K562 (cell line): ENCODE measurements around the gene MCL1. TPM values are rescaled to one million over a fixed set of nuclear protein-coding genes. Genes with fewer than 3 reads are reported as not detected.
"Not testable (repeated sequence)": the region's sequence is repeated elsewhere in the genome, so short reads cannot be mapped to it uniquely, and the experiment has no call there.

Source experiments
- ATAC-seq: fragments of 200-7000 bp; cut with Tn5 transposase; 3 replicates; pipeline ENCODE4 v1.9.1; 2020; ENCODE audit warnings: moderate library complexity
- BruUV-seq: library from RNA; stranded (reverse); fragments of 400-500 nt; replicated peaks from 2 replicates; lab custom pipeline; 2021; lab: Mats Ljungman, UMichigan
- CTCF ChIA-PET: fragments of 300-600 bp; formaldehyde crosslinking; extraction: SDS; loops from one replicate; lab custom pipeline; 2021; ENCODE audit warnings: low intra/inter-chr PET ratio; lab: Yijun Ruan, JAX
- POLR2A ChIA-PET: fragments of 300-600, 350-650 bp; sonication (Branson Sonifier 250); formaldehyde crosslinking; extraction: SDS; loops from one replicate; lab custom pipeline; 2021; ENCODE audit warnings: antibody characterized with exemption, inconsistent platforms; lab: Yijun Ruan, JAX
- DNase-seq, 4 experiments: peaks; one replicate each; pipeline versions ENCODE4 v3.0.0 to v3.0.0-alpha.2; 2011 to 2018; ENCODE audit warnings: low spot score in 3 of 4, mixed read lengths in 3 of 4; ENCODE audit errors: extremely low read depth in 1 of 4
- FAIRE-seq: peaks from 2 replicates; lab custom pipeline; 2011; peaks lifted over from hg19 to GRCh38; lab: Jason Lieb, UNC
- H2AFZ ChIP-seq: 2 replicates; pipeline ENCODE4 v1.6.0; 2011; ENCODE audit warnings: low read depth, low read length, control low read depth, inconsistent platforms
- H3K27ac ChIP-seq: fragments of 200-600 bp; 3 replicates; pipeline ENCODE4 v1.8.0; 2011; ENCODE audit warnings: low read depth, mild to moderate bottlenecking, control low read depth, inconsistent platforms, low read length, moderate library complexity, mixed read lengths; ENCODE audit errors: extremely low read depth
- H3K27me3 ChIP-seq, 2 experiments: fragments of 300-600 bp in 1 of 2; 2 replicates in 1 of 2; 3 replicates in 1 of 2; pipeline versions ENCODE4 v1.6.0 to v1.8.0; 2011; ENCODE audit warnings: inconsistent platforms in 2 of 2, low read length in 2 of 2, mild to moderate bottlenecking in 1 of 2, mixed read lengths in 1 of 2, moderate library complexity in 1 of 2; ENCODE audit not compliant: control insufficient read depth in 2 of 2, insufficient read depth in 2 of 2
- H3K36me3 ChIP-seq: fragments of 300-600 bp; 3 replicates; pipeline ENCODE4 v1.8.0; 2011; ENCODE audit warnings: mild to moderate bottlenecking, low read length, inconsistent platforms; ENCODE audit not compliant: control insufficient read depth, insufficient read depth
- H3K4me1 ChIP-seq, 2 experiments: fragments of 200-600 bp in 1 of 2; replicated peaks in 1 of 2; 2 replicates in 1 of 2; 3 replicates in 1 of 2; pipeline versions ENCODE4 v1.5.1 to v1.8.0; 2011; ENCODE audit warnings: inconsistent platforms in 2 of 2, low read length in 2 of 2, mild to moderate bottlenecking in 1 of 2, mixed read lengths in 1 of 2, moderate library complexity in 1 of 2; ENCODE audit not compliant: control insufficient read depth in 2 of 2, insufficient read depth in 2 of 2
- H3K4me2 ChIP-seq: 2 replicates; pipeline ENCODE4 v1.6.1; 2011; ENCODE audit warnings: low read length, control low read depth, inconsistent platforms, mixed read lengths; ENCODE audit not compliant: insufficient read depth
- H3K4me3 ChIP-seq: fragments of 200-600 bp; sonication (generic), shearing (Covaris generic); 2 replicates; pipeline ENCODE4 v1.5.1; 2016; ENCODE audit warnings: control low read depth, inconsistent platforms
- H3K79me2 ChIP-seq: fragments of 200-600 bp; 3 replicates; pipeline ENCODE4 v1.8.0; 2011; ENCODE audit warnings: low read length, inconsistent platforms; ENCODE audit not compliant: control insufficient read depth, insufficient read depth
- H3K9ac ChIP-seq, 2 experiments: 2 replicates each; pipeline versions ENCODE4 v1.6.0 to v1.6.1; 2011; ENCODE audit warnings: low read depth in 2 of 2, low read length in 2 of 2, control low read depth in 1 of 2, inconsistent platforms in 1 of 2, mild to moderate bottlenecking in 1 of 2, mixed read lengths in 1 of 2; ENCODE audit not compliant: insufficient read depth in 1 of 2
- H3K9me1 ChIP-seq: one replicate; pipeline ENCODE4 v1.6.0; 2011; ENCODE audit warnings: inconsistent platforms, mild to moderate bottlenecking, low read length, moderate library complexity; ENCODE audit not compliant: control insufficient read depth, insufficient read depth
- H3K9me3 ChIP-seq: replicated peaks from 2 replicates; pipeline ENCODE4 v1.5.1; 2011; ENCODE audit warnings: low read depth, low read length, inconsistent platforms; ENCODE audit not compliant: control insufficient read depth, insufficient read depth
- H4K20me1 ChIP-seq: replicated peaks from 2 replicates; pipeline ENCODE4 v1.6.1; 2011; ENCODE audit warnings: low read length, inconsistent platforms, mixed read lengths; ENCODE audit not compliant: control insufficient read depth, insufficient read depth
- ATF6 ChIP-seq: sonication (generic); formaldehyde crosslinking; IDR thresholded peaks from 2 replicates; pipeline ENCODE4 v1.4.0; 2020; ENCODE audit warnings: mild to moderate bottlenecking, missing genetic modification reagents
- CTCF ChIP-seq, 3 experiments: IDR thresholded peaks in 2 of 3; conservative IDR thresholded peaks in 1 of 3; 2 replicates each; pipeline ENCODE4 v1.5.1; 2011 to 2012; ENCODE audit warnings: low read length in 3 of 3, mild to moderate bottlenecking in 3 of 3, control low read depth in 2 of 3, improper control_type of control experiment in 1 of 3, inconsistent platforms in 1 of 3, low read depth in 1 of 3, mixed read lengths in 1 of 3, moderate library complexity in 1 of 3; ENCODE audit not compliant: insufficient read depth in 2 of 3
- ERF ChIP-seq: fragments of 450-650 bp; formaldehyde crosslinking; IDR thresholded peaks from 2 replicates; pipeline ENCODE4 v1.4.0; 2020; ENCODE audit warnings: mild to moderate bottlenecking, mixed read lengths
- HMBOX1 ChIP-seq: sonication (generic); IDR thresholded peaks from 2 replicates; pipeline ENCODE4 v1.6.1; 2016
- IFI16 ChIP-seq: fragments of 250-450 bp; sonication (Bioruptor Pico); IDR thresholded peaks from 2 replicates; pipeline ENCODE4 v2.1.2; 2022; ENCODE audit warnings: mild to moderate bottlenecking, inconsistent platforms
- POLR2A ChIP-seq: fragments of 450-650 bp; conservative IDR thresholded peaks from 2 replicates; pipeline ENCODE4 v1.6.1; 2016
- SPI1 ChIP-seq: IDR thresholded peaks from 2 replicates; pipeline ENCODE4 v1.6.1; 2011; ENCODE audit warnings: low read depth, low read length, control low read depth, borderline replicate concordance
- TCF3 ChIP-seq: sonication (generic); formaldehyde crosslinking; IDR thresholded peaks from 2 replicates; pipeline ENCODE4 v1.4.0; 2020; ENCODE audit warnings: mild to moderate bottlenecking, missing genetic modification reagents
- WGBS: fragments of 100-300 bp; shearing (Covaris generic); methylation state at CpG from one replicate; pipeline ENCODE4 v1.1.6; 2016; ENCODE audit warnings: low coverage, mixed read lengths; ENCODE audit not compliant: insufficient coverage; ENCODE audit errors: missing lambda C conversion rate; 5-methylcytosine and 5-hydroxymethylcytosine counted together
- in situ Hi-C: fragments of 300-500 bp; cut with MboI; formaldehyde crosslinking; loops from 4 replicates; pipeline ENCODE4 v1.15.0; 2018; ENCODE audit warnings: inconsistent platforms, mixed read lengths
- intact Hi-C: fragments of 100-400 bp; cut with micrococcal nuclease; formaldehyde crosslinking; loops from 2 replicates; pipeline ENCODE4 v1.14.2; 2022
- polyA plus RNA-seq, 8 experiments: library from polyadenylated mRNA; depleted of rRNA in 4 of 8; stranded (reverse) in 5 of 8; unstranded in 3 of 8; fragments of >200 nt; fragmentation: Nextera tagmentation in 2 of 8; fragmentation: Illumina TruSeq in 1 of 8; extraction: Ambion mirVana in 2 of 8; extraction: Trizol in 1 of 8; gene quantifications; 2 replicates each; pipeline versions ENCODE4 v1.2.1 to v1.2.3, GENCODE V29; 2011 to 2014; ENCODE audit warnings: inconsistent platforms in 1 of 8, missing spikeins in 1 of 8
- total RNA-seq, 7 experiments: library from RNA; depleted of rRNA in 6 of 7; stranded (reverse); fragments of >200 nt in 6 of 7; fragmentation: Illumina TruSeq in 2 of 7; extraction: Trizol in 2 of 7; gene quantifications; 2 replicates each; pipeline versions ENCODE4 v1.2.1 to v1.2.3, GENCODE V29; 2011 to 2021; ENCODE audit warnings: low replicate concordance in 1 of 7

The MCL1 gene
- total and polyA plus RNA-seq, 9 of the 15 experiments (the other 6 are each of a cell fraction or from before 2014, with no cell fraction given), result 27.1 to 224 (median 138) TPM

- H3K27me3 ChIP-seq, FAIRE-seq, BruUV-seq, H3K9me3 ChIP-seq, DNase-seq, H3K4me2 ChIP-seq, CTCF ChIA-PET, H3K27ac ChIP-seq, H4K20me1 ChIP-seq, H3K9me1 ChIP-seq, H2AFZ ChIP-seq, H3K9ac ChIP-seq, ATAC-seq, in situ Hi-C loops, H3K4me3 ChIP-seq: not testable (repeated sequence)
- Histone ChIP-seq H3K4me1 (peaks cover 28 to 50% of the 10 kb centered on the region in 2 experiments), H3K36me3 (peaks cover 79% of the 10 kb centered on the region), H3K79me2 (peaks cover 50% of the 10 kb centered on the region)
- intact Hi-C loops, result loop anchor here (10.0 kb wide), 2 partner anchors 139 to 301 kb away; partner anchors contain the start of genes SETDB1 and TARS2
- 57% methylated on average over 1 of the region's 1 CpG for WGBS
- TF ChIP-seq POLR2A, result 0 out of 2 replicates have a peak, but pooled peaks have one; percentile 26
- POLR2A ChIA-PET, result interaction anchor here (0.6 to 1.4 kb wide), 6 partner anchors 44 to 358 kb away, joined by 3 to 7 read pairs (median 3); partner anchors contain the start of genes ANXA9, GOLPH3L and MCL1
Measured at GRCh38 chr1:150624134-150624533, 44.7 kb upstream of the MCL1 start.

- peak; percentile 31 for ATAC-seq
- in situ Hi-C loops, result no loop called here
- H4K20me1 ChIP-seq, result no peaks in the 10 kb centered on the region
- H3K9me3 ChIP-seq, result no peaks in the 10 kb centered on the region
- H3K4me2 ChIP-seq, result no peak overlapping the region; the same call in 1 of the 2 replicates
- H3K9ac ChIP-seq, result peak overlapping the region; percentile 23 to 46; a peak in 2 of 4 replicates
- DNase-seq, result peak; percentile 46 to 58 (median 48)
- no TSS peak for BruUV-seq
- POLR2A ChIA-PET, result interaction anchor here (0.6 to 1.1 kb wide), 3 partner anchors 43 to 93 kb away, joined by 3 to 4 read pairs (median 3); partner anchors contain the start of gene MCL1
- H3K4me1 ChIP-seq, result peaks cover 31 to 46% of the 10 kb centered on the region in 2 experiments
- CTCF ChIA-PET, result interaction anchor here (0.6 to 1.5 kb wide), 3 partner anchors 59 to 373 kb away, joined by 3 to 6 read pairs (median 3); no protein-coding TSS in a partner anchor
- intact Hi-C loops, result loop anchor here (1.0 to 10.0 kb wide), 3 partner anchors 73 to 302 kb away; partner anchors contain the start of genes SETDB1 and TARS2
- 29% methylated on average over 5 of the region's 8 CpGs for WGBS
- H3K27ac ChIP-seq, result peak overlapping the region; percentile 59
- FAIRE-seq, result peak; percentile 73
- no peaks in the 10 kb centered on the region for H3K27me3 ChIP-seq
- H3K9me1 ChIP-seq, result no peaks in the 10 kb centered on the region
- H3K4me3 ChIP-seq, result no peak overlapping the region
- H2AFZ ChIP-seq, result no peak overlapping the region
- peaks cover 85% of the 10 kb centered on the region for H3K36me3 ChIP-seq
- peaks cover 38% of the 10 kb centered on the region for H3K79me2 ChIP-seq
- TF ChIP-seq ATF6 (CRISPR knock-in tag) (0 out of 2 replicates have a peak, but pooled peaks have one; percentile 21), CTCF (IDR thresholded peaks at IDR 0.05 in 2 of 3, conservative IDR thresholded peaks at IDR 0.05 in 1 of 3; ENCODE audit: insufficient read depth in 2 of 3, low read depth in 1 of 3, low read length in 3 of 3) (peak in 2 of 3 experiments; percentile 30 to 47; a peak in 4 of 6 replicates), SPI1 (peak; percentile 51; the same call in 1 of the 2 replicates), ERF (CRISPR knock-in tag) (no peak), IFI16 (CRISPR knock-in tag) (no peak), HMBOX1 (peak; percentile 80), TCF3 (peak; percentile 48)
Measured at GRCh38 chr1:150622303-150622975, 43.0 kb upstream of the MCL1 start.
